CD14-positive monocyte (primary cell): ENCODE data around the gene PPP1R1B. TPM values are rescaled to one million over a fixed set of nuclear protein-coding genes. Genes with fewer than 3 reads are reported as not detected.
A peak's percentile ranks its signal among the peaks of the same experiment; 100 is the strongest.

ENCODE experiments used
- DNase-seq, 3 donors: peaks; one replicate each; pipeline ENCODE4 v3.0.0-alpha.2; 2011 to 2022
- H2AFZ ChIP-seq: 2 replicates; pipeline ENCODE4 v1.6.0; 2012; ENCODE audit warnings: mild to moderate bottlenecking, low read depth, low read length, inconsistent platforms; ENCODE audit not compliant: insufficient read depth, poor library complexity, severe bottlenecking
- H3K27ac ChIP-seq, 2 donors: 1 replicate in 1 of 2; 2 replicates in 1 of 2; pipeline ENCODE4 v1.5.1; 2012 to 2013; ENCODE audit warnings: low read length in 2 of 2, control low read depth in 1 of 2, inconsistent platforms in 1 of 2, low read depth in 1 of 2, mild to moderate bottlenecking in 1 of 2
- H3K27me3 ChIP-seq, 2 donors: one replicate each; pipeline versions ENCODE4 v1.6.0 to v1.6.1; 2011 to 2013; ENCODE audit warnings: low read length in 2 of 2; ENCODE audit not compliant: control insufficient read depth in 2 of 2, insufficient read depth in 2 of 2
- H3K36me3 ChIP-seq, 2 donors: replicated peaks in 1 of 2; 1 replicate in 1 of 2; 2 replicates in 1 of 2; pipeline versions ENCODE4 v1.5.1 to v1.6.1; 2012 to 2013; ENCODE audit warnings: low read length in 2 of 2, control low read depth in 1 of 2, inconsistent platforms in 1 of 2, mild to moderate bottlenecking in 1 of 2; ENCODE audit not compliant: insufficient read depth in 2 of 2, control insufficient read depth in 1 of 2
- H3K4me1 ChIP-seq, 2 donors: 1 replicate in 1 of 2; 2 replicates in 1 of 2; pipeline versions ENCODE4 v1.5.1 to v1.6.1; 2012 to 2013; ENCODE audit warnings: low read length in 2 of 2, control low read depth in 1 of 2, inconsistent platforms in 1 of 2, mild to moderate bottlenecking in 1 of 2, moderate library complexity in 1 of 2; ENCODE audit not compliant: insufficient read depth in 2 of 2, control insufficient read depth in 1 of 2
- H3K4me2 ChIP-seq: replicated peaks from 2 replicates; pipeline ENCODE3; 2012; ENCODE audit warnings: low read length, moderate library complexity, mild to moderate bottlenecking; ENCODE audit not compliant: poor library complexity, severe bottlenecking; ENCODE audit errors: extremely low read depth
- H3K4me3 ChIP-seq, 3 experiments: fragments of 200-600 bp in 1 of 3; sonication (generic) in 1 of 3; replicated peaks in 1 of 3; 1 replicate in 2 of 3; 2 replicates in 1 of 3; pipeline ENCODE4 v1.5.1; 2011 to 2013; ENCODE audit warnings: low read length in 3 of 3, mild to moderate bottlenecking in 3 of 3, control low read depth in 2 of 3, low read depth in 2 of 3, inconsistent platforms in 1 of 3, moderate library complexity in 1 of 3
- H3K79me2 ChIP-seq: 2 replicates; pipeline ENCODE4 v1.6.0; 2012; ENCODE audit warnings: mild to moderate bottlenecking, control low read depth, inconsistent platforms, low read length, moderate library complexity; ENCODE audit not compliant: insufficient read depth
- H3K9ac ChIP-seq: 2 replicates; pipeline ENCODE4 v1.6.0; 2017; ENCODE audit warnings: low read length, mild to moderate bottlenecking; ENCODE audit not compliant: insufficient read depth, poor library complexity, severe bottlenecking
- H3K9me3 ChIP-seq, 2 donors: replicated peaks in 1 of 2; 1 replicate in 1 of 2; 2 replicates in 1 of 2; pipeline versions ENCODE4 v1.5.1 to v1.6.1; 2012 to 2013; ENCODE audit warnings: low read length in 2 of 2, control low read depth in 1 of 2; ENCODE audit not compliant: control insufficient read depth in 1 of 2, insufficient read depth in 1 of 2
- H4K20me1 ChIP-seq: 2 replicates; pipeline ENCODE4 v1.6.0; 2012; ENCODE audit warnings: mild to moderate bottlenecking, low read length, control low read depth, moderate library complexity; ENCODE audit not compliant: insufficient read depth
- H3K27ac Mint-ChIP-seq, 7 donors: one replicate each; pipeline ENCODE4 v1.8.0; 2020; ENCODE audit warnings: mild to moderate bottlenecking in 7 of 7, mixed read lengths in 7 of 7, moderate library complexity in 6 of 7, inconsistent platforms in 2 of 7
- H3K27me3 Mint-ChIP-seq, 3 donors: one replicate each; pipeline ENCODE4 v1.8.0; 2021 to 2022; ENCODE audit warnings: low read depth in 3 of 3, mild to moderate bottlenecking in 3 of 3, mixed read lengths in 3 of 3, moderate library complexity in 3 of 3, inconsistent platforms in 1 of 3
- H3K36me3 Mint-ChIP-seq, 2 donors: one replicate each; pipeline ENCODE4 v1.8.0; 2020; ENCODE audit warnings: mixed read lengths in 2 of 2, inconsistent platforms in 1 of 2, mild to moderate bottlenecking in 1 of 2
- H3K4me1 Mint-ChIP-seq: one replicate; pipeline ENCODE4 v1.8.0; 2020; ENCODE audit warnings: mild to moderate bottlenecking, mixed read lengths
- H3K4me3 Mint-ChIP-seq, 2 donors: one replicate each; pipeline ENCODE4 v1.8.0; 2020; ENCODE audit warnings: mild to moderate bottlenecking in 2 of 2, mixed read lengths in 2 of 2, moderate library complexity in 1 of 2
- H3K9me3 Mint-ChIP-seq, 7 donors: one replicate each; pipeline ENCODE4 v1.8.0; 2020 to 2022; ENCODE audit warnings: mixed read lengths in 7 of 7, mild to moderate bottlenecking in 6 of 7, moderate library complexity in 6 of 7, inconsistent platforms in 2 of 7
- WGBS: methylation state at CpG from one replicate; pipeline ENCODE4 v1.1.5; 2013; ENCODE audit warnings: missing lambda C conversion rate; ENCODE audit not compliant: insufficient coverage; 5-methylcytosine and 5-hydroxymethylcytosine counted together
- intact Hi-C, 2 donors: fragments of 100-400 bp; cut with micrococcal nuclease; formaldehyde crosslinking; loops; one replicate each; pipeline versions ENCODE4 v1.15.0 to v1.15.1; 2023
- polyA plus RNA-seq, 3 donors: library from polyadenylated mRNA; depleted of rRNA in 1 of 3; unstranded in 2 of 3; stranded (reverse) in 1 of 3; fragments of 300-500 nt in 2 of 3; fragments of >200 nt in 1 of 3; fragmentation: Illumina TruSeq in 2 of 3; gene quantifications; 1 replicate in 2 of 3; 2 replicates in 1 of 3; pipeline ENCODE4 v1.2.3, GENCODE V29; 2012 to 2021
- TF ChIP-seq, protein P1 (sequence below): fragments of 200-600 bp; IDR thresholded peaks from one replicate; pipeline ENCODE4 v1.8.0; 2022; ENCODE audit warnings: antibody characterized with exemption, mild to moderate bottlenecking

Gene PPP1R1B
- polyA plus RNA-seq, 3 donors, result 0.05 TPM; not detected in 2

DNA sequence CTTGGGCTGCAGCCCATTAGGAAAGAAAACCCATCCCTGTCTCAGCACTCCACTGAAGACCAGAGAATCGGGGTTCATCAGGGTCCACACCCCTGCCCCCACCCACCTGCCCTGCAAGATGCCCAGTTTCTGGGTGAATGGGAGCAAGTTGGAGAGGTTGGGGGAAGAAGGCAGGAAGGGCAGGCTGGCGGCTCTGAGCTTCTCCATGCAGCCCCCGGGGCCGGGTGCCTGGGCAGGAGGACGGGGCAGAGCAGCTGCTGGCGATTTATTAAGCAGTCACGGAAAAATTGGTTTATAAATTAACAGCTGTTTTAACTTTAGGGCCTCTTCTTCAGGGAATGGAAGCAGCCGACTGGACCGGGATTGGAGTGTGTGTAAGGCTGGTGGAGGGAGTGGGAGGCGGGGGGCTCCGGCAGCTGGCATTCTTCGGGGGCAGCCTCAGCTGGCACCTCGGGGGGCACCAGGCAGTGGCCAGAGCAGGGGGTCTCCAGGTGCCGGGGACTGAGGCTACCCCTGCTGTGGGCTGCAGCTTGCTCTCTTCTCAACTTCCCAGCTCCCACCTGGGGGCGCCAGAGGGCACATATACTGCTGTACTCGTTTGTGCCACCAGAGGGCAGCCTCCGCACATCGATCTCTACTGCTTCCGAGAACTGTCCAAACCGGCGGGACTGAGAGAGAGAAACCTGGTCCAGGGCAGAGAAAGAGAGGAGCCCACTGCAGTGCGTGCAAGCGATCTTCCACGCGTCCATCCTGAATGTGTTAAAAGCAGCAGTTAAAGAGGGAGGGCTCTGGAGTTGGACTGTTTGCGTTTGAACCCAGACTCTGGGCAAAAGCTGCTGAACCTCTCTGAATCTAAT is 5.0 kb upstream of the PPP1R1B start:
- Histone ChIP-seq H3K4me3 (no peak overlapping the region), H4K20me1 (no peaks in the 10 kb centered on the region), H2AFZ (peak overlapping the region; percentile 46)

More for the DNA sequence above, 5.0 kb upstream of the PPP1R1B start:
- Mint-ChIP-seq H3K4me3 (peak overlapping the region; percentile 25 to 69), H3K27me3 (peaks cover 52 to 80% (median 74%) of the 10 kb centered on the region in 3 donors), H3K4me1 (peaks cover 26% of the 10 kb centered on the region), H3K36me3 (no peaks in the 10 kb centered on the region), H3K27ac (peak overlapping the region in 3 of 7 donors; percentile 48 to 66 (median 64)), H3K9me3 (peaks cover 0 to 5% (median 2%) of the 10 kb centered on the region in 7 donors)
- H3K36me3 ChIP-seq, result no peaks in the 10 kb centered on the region
- H3K4me2 ChIP-seq, result peak overlapping the region; percentile 45
- no peak overlapping the region for H3K27ac ChIP-seq
- H3K9ac ChIP-seq, result no peak overlapping the region
- peaks cover 17 to 61% of the 10 kb centered on the region in 2 donors for H3K27me3 ChIP-seq
- TF ChIP-seq, protein P1, sequence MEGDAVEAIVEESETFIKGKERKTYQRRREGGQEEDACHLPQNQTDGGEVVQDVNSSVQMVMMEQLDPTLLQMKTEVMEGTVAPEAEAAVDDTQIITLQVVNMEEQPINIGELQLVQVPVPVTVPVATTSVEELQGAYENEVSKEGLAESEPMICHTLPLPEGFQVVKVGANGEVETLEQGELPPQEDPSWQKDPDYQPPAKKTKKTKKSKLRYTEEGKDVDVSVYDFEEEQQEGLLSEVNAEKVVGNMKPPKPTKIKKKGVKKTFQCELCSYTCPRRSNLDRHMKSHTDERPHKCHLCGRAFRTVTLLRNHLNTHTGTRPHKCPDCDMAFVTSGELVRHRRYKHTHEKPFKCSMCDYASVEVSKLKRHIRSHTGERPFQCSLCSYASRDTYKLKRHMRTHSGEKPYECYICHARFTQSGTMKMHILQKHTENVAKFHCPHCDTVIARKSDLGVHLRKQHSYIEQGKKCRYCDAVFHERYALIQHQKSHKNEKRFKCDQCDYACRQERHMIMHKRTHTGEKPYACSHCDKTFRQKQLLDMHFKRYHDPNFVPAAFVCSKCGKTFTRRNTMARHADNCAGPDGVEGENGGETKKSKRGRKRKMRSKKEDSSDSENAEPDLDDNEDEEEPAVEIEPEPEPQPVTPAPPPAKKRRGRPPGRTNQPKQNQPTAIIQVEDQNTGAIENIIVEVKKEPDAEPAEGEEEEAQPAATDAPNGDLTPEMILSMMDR, result peak; percentile 100
- H3K79me2 ChIP-seq, result no peaks in the 10 kb centered on the region
- peak; percentile 79 to 86 (median 84) for DNase-seq
- 12% methylated on average over 23 of the region's 26 CpGs for WGBS
- H3K9me3 ChIP-seq, result no peaks in the 10 kb centered on the region
- intact Hi-C loops, result loop anchor here (1.0 to 5.0 kb wide), 7 partner anchors 13 to 133 kb away; partner anchors contain the start of genes MIEN1 (in 1 of the 2), PNMT (in 1 of the 2) and TCAP (in 1 of the 2)
- peaks cover 20 to 29% of the 10 kb centered on the region in 2 donors for H3K4me1 ChIP-seq
